Epithelial cell of esophagus (primary cell): ENCODE measurements around the gene FAM131B.

ENCODE experiments used
- DNase-seq: peaks from one replicate; pipeline ENCODE4 v3.0.0; 2010; ENCODE audit warnings: low read depth
- H3K4me3 ChIP-seq: 2 replicates; pipeline ENCODE4 v1.5.1; 2011; ENCODE audit warnings: mild to moderate bottlenecking, low read length, control low read depth
- TF ChIP-seq, protein P1 (sequence below): IDR thresholded peaks from 2 replicates; pipeline ENCODE4 v1.5.1; 2011; ENCODE audit warnings: low read depth, mild to moderate bottlenecking, low read length, control low read depth, inconsistent platforms; ENCODE audit not compliant: insufficient read depth; ENCODE audit errors: missing control alignments

The FAM131B gene

DNA sequence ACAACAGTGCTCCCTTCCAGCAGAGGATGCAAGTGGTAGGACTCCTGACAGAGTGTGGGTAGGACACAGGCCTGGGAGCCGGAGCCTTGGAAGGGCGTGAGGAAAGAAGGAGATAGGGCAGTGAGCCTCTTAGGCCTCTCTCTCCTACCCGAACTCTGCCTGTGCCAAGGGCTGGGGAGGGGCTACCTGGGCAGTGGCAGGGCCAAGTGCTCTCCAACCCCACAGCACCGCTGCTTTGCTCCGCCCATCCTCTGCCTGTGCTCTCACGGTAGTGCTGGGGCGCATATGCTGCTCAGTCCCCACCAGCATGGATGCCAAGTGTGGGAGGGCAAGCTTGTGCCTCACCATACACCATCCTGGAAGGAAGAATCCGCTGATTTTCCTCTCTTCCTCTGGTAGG, 7.5 kb downstream of the FAM131B start:
- TF ChIP-seq, protein P1, sequence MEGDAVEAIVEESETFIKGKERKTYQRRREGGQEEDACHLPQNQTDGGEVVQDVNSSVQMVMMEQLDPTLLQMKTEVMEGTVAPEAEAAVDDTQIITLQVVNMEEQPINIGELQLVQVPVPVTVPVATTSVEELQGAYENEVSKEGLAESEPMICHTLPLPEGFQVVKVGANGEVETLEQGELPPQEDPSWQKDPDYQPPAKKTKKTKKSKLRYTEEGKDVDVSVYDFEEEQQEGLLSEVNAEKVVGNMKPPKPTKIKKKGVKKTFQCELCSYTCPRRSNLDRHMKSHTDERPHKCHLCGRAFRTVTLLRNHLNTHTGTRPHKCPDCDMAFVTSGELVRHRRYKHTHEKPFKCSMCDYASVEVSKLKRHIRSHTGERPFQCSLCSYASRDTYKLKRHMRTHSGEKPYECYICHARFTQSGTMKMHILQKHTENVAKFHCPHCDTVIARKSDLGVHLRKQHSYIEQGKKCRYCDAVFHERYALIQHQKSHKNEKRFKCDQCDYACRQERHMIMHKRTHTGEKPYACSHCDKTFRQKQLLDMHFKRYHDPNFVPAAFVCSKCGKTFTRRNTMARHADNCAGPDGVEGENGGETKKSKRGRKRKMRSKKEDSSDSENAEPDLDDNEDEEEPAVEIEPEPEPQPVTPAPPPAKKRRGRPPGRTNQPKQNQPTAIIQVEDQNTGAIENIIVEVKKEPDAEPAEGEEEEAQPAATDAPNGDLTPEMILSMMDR, result no peak
- DNase-seq, result no peak
- no peak overlapping the region for H3K4me3 ChIP-seq

DNA sequence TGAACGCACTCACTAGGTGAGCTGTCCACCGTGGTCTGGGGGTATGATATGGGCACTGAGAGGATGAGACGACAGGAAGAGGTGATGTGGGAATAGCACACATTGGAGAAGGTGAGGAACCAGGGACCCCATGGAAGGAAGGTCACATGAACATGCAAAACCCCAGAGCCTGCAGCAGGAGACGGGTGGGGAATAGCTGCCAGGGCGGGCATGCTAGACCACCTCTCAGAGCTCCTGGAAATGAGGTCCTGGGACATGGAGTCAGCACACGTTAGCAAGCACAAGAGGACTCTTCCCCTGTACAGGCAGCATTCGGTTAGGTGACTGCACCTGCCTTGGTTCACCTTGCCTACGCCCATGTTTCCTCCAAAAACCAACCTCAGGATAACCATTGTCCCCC, 8.1 kb downstream of the FAM131B start:
- DNase-seq, result no peak
- no peak overlapping the region for H3K4me3 ChIP-seq
- TF ChIP-seq, protein P1, result no peak

DNA sequence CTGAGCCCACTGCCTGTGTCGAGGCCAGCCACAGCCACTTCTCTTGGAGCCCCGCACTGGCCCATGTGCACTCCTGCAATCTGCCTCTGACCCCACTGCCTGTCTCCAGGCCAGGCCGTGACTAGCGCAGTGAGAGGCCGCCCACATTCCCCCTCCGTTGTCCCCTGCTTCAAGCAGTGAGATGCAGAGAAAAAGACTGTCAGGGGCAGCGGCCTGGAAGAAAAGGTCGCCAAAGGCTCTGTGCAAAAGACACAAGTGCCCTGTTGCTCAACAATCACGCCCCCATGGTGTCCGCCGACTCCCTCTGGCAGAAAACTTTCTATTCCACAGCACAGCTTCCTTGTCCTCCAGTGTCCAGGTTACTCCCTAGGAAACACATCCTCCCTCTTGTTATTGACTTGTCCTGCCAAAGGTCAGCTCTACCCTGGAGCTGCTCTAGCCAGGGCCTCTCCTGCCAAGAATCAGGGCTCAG, 9.9 kb downstream of the FAM131B start:
- no peak for DNase-seq
- no peak overlapping the region for H3K4me3 ChIP-seq
- TF ChIP-seq, protein P1, result no peak

DNA sequence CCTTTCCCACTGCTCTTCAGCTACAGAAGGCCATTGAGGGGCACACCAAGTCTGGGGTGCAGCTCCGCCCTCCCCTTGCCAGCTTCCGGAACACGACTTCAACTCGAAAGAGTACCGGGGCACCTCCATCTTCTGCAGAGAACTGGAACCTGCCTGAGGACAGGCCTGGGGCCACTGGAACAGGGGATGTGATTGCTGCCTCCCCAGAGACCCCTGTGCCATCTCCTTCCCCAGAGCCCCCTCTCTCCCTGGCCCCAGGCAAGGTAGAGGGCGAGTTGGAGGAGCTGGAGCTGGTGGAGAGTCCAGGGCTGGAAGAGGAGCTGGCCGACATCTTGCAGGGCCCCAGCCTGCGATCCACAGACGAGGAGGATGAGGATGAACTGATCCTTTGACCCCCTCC, 10.9 kb downstream of the FAM131B start:
- no peak overlapping the region for H3K4me3 ChIP-seq
- TF ChIP-seq, protein P1, result no peak
- DNase-seq, result no peak

DNA sequence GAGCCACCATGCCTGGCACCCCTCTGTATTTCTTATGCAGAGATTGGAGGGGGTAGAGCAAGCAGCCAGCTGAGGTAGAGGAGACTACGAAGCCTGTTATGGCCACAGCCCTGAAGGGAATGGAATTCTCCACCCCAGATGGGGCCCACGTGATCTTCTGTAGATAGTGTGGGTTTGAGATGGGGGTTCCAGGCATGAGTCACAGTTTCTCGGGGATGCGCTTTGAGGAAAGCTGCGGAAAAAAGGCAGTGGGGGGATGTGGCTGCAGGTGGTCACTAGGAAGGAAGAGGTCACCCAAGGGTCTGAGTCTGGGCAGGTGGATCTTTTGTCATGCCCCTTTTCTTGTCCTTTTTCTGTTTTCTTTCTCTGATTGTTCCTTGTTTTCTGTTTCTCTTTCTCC, 11.5 kb downstream of the FAM131B start:
- TF ChIP-seq, protein P1, result no peak
- H3K4me3 ChIP-seq, result no peak overlapping the region
- DNase-seq, result no peak

DNA sequence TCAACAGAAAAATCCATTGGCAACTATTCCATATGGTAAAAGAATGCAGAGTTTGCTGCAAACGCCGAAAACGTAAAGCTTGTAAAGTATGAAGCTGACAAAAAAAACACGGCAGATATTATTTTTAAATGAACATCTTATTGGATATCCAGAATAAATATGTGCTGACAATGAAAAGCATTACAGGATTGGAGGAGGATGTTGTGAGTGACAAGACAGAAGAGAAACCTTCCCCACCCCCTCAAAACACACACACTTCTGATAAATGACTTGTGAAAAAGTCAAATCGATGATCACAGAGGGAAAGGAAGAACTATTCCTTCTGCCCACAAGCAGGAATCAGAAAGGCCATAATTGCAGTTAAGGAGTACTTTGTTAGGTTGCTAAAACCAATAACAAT, 14.6 kb downstream of the FAM131B start:
- H3K4me3 ChIP-seq, result no peak overlapping the region
- no peak for DNase-seq
- TF ChIP-seq, protein P1, result no peak

DNA sequence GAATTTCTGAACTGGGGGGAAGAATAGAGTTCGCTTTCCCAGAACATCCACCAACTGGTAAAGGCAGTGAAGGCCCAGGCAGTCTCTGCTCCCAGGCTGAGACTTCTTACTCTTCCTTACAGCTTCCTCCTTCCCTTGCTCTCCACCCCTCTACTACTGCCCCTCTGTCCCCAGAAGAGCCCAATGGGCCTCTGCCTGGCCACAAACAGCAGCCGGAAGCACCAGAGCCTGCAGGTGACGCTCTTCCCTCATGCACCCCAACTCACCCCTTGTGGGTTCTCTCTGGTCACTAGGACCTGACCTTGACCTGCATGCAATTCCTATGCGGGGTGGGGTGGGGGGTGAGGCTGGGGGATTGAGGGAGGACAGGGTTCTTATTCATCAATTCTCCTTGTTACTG, 16.5 kb downstream of the FAM131B start:
- TF ChIP-seq, protein P1, result no peak
- no peak overlapping the region for H3K4me3 ChIP-seq
- no peak for DNase-seq
